Measurements from ENCODE around the gene KLF6.
A peak's percentile ranks its signal among the peaks of the same experiment; 100 is the strongest.
"Not testable (repeated sequence)": the region's sequence is repeated elsewhere in the genome, so short reads cannot be mapped to it uniquely, and the experiment has no call there.

KLF6 gene

DNA sequence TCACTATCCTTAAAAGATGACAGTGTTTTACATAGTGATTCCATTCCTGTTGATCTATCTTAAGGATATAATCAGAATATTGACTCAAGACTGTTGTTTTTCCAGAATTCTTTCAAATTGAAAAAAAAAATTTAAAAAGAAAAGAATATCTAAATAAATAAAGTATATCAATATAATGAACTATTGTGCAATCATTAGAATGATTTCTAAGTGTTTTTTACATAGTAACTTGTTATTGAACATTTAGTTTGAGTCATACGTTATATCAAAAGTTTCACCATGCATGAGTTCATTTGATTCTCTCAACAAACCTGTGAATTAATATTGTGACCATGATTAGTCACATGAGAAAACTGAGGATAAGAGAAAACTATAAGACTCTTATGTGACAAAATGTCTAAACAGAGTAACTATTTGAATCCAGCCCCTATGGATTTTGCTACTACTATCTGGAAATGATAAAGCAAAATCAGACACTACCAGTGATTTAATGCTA lies 46.1 kb downstream of the KLF6 start:
- DNase-seq (ENCODE audit: low spot score) = no peak
- in situ Hi-C loops (cut with MboI; ENCODE audit: low sequenced_read_pairs, unreplicated experiment) = no loop called here
- TF ChIP-seq, protein P1, sequence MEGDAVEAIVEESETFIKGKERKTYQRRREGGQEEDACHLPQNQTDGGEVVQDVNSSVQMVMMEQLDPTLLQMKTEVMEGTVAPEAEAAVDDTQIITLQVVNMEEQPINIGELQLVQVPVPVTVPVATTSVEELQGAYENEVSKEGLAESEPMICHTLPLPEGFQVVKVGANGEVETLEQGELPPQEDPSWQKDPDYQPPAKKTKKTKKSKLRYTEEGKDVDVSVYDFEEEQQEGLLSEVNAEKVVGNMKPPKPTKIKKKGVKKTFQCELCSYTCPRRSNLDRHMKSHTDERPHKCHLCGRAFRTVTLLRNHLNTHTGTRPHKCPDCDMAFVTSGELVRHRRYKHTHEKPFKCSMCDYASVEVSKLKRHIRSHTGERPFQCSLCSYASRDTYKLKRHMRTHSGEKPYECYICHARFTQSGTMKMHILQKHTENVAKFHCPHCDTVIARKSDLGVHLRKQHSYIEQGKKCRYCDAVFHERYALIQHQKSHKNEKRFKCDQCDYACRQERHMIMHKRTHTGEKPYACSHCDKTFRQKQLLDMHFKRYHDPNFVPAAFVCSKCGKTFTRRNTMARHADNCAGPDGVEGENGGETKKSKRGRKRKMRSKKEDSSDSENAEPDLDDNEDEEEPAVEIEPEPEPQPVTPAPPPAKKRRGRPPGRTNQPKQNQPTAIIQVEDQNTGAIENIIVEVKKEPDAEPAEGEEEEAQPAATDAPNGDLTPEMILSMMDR (IDR thresholded peaks at IDR 0.05; ENCODE audit: borderline replicate concordance, control extremely low read depth, extremely low read depth, insufficient read depth, missing control alignments) = no peak

DNA sequence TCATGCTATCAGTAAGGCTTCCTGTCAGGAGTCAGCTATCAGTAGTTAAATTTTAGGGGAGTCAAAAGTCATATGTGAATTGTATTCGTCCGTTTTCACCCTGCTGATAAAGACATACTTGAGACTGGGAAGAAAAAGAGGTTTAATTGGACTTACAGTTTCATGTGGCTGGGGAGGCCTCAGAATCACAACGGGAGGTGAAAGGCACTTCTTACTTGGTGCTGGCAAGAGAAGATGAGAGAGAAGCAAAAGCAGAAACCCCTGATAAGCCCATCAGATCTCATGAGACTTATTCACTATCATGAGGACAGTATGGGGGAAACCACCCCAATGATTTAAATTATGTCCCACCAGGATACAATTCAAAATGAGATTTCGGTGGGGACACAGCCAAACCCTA lies 47.1 kb downstream of the KLF6 start:
- in situ Hi-C loops (cut with MboI; ENCODE audit: low sequenced_read_pairs, unreplicated experiment) = no loop called here
- TF ChIP-seq, protein P1 (IDR thresholded peaks at IDR 0.05; ENCODE audit: borderline replicate concordance, control extremely low read depth, extremely low read depth, insufficient read depth, missing control alignments) = no peak
- DNase-seq (ENCODE audit: low spot score) = no peak

DNA sequence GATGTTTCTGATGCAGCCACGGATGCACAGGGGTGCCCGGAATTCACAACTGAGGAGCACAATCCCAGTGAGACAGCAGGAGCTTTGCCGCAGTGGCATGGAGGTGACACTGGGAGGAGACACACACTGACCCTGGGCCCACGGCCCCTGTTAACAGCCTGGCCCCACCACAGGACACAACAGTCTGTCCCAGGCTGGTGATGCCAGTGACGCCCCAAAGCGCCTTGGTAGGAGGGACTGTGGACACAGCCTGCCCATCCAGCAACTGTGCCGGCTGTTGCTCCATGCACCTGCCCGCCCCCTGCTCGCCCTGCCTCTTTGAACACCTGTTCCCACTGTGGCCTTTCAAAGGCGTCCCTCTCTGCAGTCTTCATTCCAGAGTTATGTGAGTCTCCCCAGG lies 49.8 kb downstream of the KLF6 start:
- no peak for DNase-seq (ENCODE audit: low spot score)
- TF ChIP-seq, protein P1 (IDR thresholded peaks at IDR 0.05; ENCODE audit: borderline replicate concordance, control extremely low read depth, extremely low read depth, insufficient read depth, missing control alignments) = peak; percentile 35
- in situ Hi-C loops (cut with MboI; ENCODE audit: low sequenced_read_pairs, unreplicated experiment) = no loop called here

DNA sequence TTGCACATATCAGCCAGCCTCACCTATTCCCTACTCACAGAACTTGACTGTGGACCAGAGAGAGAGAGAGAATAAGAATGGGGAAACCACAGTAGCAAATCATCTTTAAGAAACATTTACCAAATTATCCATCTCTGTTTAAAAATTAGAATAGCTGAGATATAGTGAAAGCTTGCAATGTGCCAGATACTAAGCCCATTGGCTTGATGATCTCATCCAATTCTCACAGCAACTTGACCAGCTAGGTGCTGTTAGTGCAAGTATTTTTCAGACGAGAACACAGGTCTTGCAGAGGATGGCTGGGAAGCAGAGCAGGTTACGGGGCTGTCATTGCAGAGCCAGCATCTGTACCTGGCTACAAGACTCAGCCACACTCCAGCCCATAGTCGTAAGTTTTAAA lies 50.9 kb downstream of the KLF6 start:
- DNase-seq (ENCODE audit: low spot score) = no peak
- in situ Hi-C loops (cut with MboI; ENCODE audit: low sequenced_read_pairs, unreplicated experiment) = no loop called here
- TF ChIP-seq, protein P1 (IDR thresholded peaks at IDR 0.05; ENCODE audit: borderline replicate concordance, control extremely low read depth, extremely low read depth, insufficient read depth, missing control alignments) = no peak

DNA sequence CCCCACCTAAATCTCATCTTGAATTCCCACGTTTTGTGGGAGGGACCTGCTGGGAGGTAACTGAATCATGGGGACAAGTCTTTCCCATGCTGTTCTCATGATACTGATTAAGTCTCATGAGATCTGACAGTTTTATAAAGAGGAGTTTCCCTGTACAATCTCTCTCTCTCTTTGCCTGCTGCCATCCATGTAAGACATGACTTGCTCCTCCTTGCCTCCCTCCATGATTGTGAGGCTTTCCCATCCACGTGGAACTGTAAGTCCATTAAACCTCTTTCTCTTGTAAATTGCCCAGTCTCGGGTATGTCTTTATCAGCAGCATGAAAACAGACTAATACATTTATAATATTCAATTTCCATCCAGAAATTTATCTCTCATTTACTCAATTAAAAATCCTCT lies 52.8 kb downstream of the KLF6 start:
- in situ Hi-C loops (cut with MboI; ENCODE audit: low sequenced_read_pairs, unreplicated experiment); DNase-seq (ENCODE audit: low spot score): not testable (repeated sequence)

DNA sequence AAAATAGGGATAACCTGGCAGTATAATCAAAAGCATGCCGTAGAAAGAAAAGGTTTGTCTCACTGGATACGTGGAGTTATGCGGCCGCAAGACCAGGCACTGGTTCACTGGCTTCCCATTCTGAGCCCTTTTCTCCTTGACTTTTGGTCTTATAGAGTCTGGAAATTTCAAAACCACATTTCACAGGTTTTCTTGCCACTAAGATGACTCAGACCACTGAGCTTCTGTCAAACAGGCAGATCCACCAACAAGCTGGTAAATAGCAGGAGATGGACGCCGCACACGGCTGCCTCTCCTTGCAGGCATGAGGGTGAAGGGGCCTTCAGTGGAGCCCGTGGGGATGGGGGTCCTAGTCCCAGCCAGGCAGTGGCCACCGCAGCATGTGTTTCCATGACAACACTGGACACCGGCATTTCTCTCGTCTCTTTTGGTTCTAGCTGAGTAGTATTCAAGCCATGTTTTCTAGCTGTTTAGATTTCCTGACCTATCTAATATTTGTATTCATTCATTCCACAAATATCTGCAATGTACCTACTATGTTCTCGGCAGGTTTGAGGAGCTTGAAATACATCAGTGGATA lies 55.5 kb downstream of the KLF6 start:
- no peak for DNase-seq (ENCODE audit: low spot score)
- in situ Hi-C loops (cut with MboI; ENCODE audit: low sequenced_read_pairs, unreplicated experiment) = no loop called here
- TF ChIP-seq, protein P1 (IDR thresholded peaks at IDR 0.05; ENCODE audit: borderline replicate concordance, control extremely low read depth, extremely low read depth, insufficient read depth, missing control alignments) = no peak

DNA sequence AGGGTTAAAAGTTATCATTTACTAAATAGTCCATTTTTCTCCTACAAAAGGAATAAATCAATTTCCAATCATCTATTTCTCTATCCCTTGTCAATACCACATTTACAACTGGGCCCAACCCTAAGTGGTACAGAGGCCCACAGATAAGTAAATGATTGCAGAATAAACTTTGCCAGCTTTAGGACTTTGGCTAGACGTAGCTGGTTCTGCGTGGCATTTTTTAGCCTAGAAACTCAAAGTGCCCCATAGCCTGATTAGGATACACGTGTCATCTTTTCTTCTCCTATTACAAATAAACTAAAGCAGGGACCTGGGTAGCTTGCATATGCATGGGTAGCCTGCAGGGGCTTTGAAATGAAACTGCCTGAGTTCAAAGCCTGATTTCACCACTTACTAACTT lies 56.4 kb downstream of the KLF6 start:
- TF ChIP-seq, protein P1 (IDR thresholded peaks at IDR 0.05; ENCODE audit: borderline replicate concordance, control extremely low read depth, extremely low read depth, insufficient read depth, missing control alignments) = no peak
- in situ Hi-C loops (cut with MboI; ENCODE audit: low sequenced_read_pairs, unreplicated experiment) = no loop called here
- no peak for DNase-seq (ENCODE audit: low spot score)
